ENCODE measurements around the gene VPS26C.
"Not testable (repeated sequence)": the region's sequence is repeated elsewhere in the genome, so short reads cannot be mapped to it uniquely, and the experiment has no call there.

- not testable (repeated sequence) for TF ChIP-seq POLR2A, POLR2AphosphoS5 (IDR thresholded peaks at IDR 0.05; ENCODE audit: low read depth, low read length)
Measured at GRCh38 chr21:37222248-37222647, 44.9 kb downstream of the VPS26C start.

Measured in GM12892 (cell line).